H9 (cell line): ENCODE data around the gene TCFL5. TPM values are rescaled to one million over a fixed set of nuclear protein-coding genes. Genes with fewer than 3 reads are reported as not detected.

ENCODE experiments used
- DNase-seq: peaks from one replicate; pipeline ENCODE4 v3.0.0-alpha.2; 2017
- H2AFZ ChIP-seq: one replicate; pipeline ENCODE4 v1.6.1; 2013; ENCODE audit warnings: mild to moderate bottlenecking, low read length, control low read depth, moderate library complexity
- H2AK5ac ChIP-seq: 2 replicates; pipeline ENCODE4 v1.6.1; 2013; ENCODE audit warnings: low read length, control low read depth, mixed read lengths; ENCODE audit not compliant: insufficient read length
- H2BK120ac ChIP-seq: one replicate; pipeline ENCODE4 v1.6.1; 2013; ENCODE audit warnings: low read depth, mild to moderate bottlenecking, low read length, control low read depth, inconsistent platforms; ENCODE audit not compliant: poor library complexity, severe bottlenecking
- H2BK12ac ChIP-seq: 2 replicates; pipeline ENCODE4 v1.6.1; 2013; ENCODE audit warnings: low read length, control low read depth, mixed read lengths, low read depth; ENCODE audit not compliant: insufficient read length
- H2BK15ac ChIP-seq: 2 replicates; pipeline ENCODE4 v1.6.1; 2013; ENCODE audit warnings: low read depth, low read length, control low read depth
- H2BK20ac ChIP-seq: one replicate; pipeline ENCODE4 v1.6.1; 2013; ENCODE audit warnings: low read depth, mild to moderate bottlenecking, low read length, control low read depth, inconsistent platforms; ENCODE audit not compliant: poor library complexity, severe bottlenecking
- H2BK5ac ChIP-seq: 2 replicates; pipeline ENCODE4 v1.6.1; 2013; ENCODE audit warnings: low read length, control low read depth, mixed read lengths; ENCODE audit not compliant: insufficient read length
- H3K14ac ChIP-seq: 2 replicates; pipeline ENCODE4 v1.6.1; 2013; ENCODE audit warnings: low read length, control low read depth; ENCODE audit not compliant: insufficient read depth
- H3K18ac ChIP-seq: 2 replicates; pipeline ENCODE4 v1.6.1; 2013; ENCODE audit warnings: low read depth, mild to moderate bottlenecking, mixed read lengths, low read length, control low read depth; ENCODE audit not compliant: insufficient read length
- H3K23ac ChIP-seq: 2 replicates; pipeline ENCODE4 v1.6.1; 2013; ENCODE audit warnings: low read length, control low read depth, mixed read lengths, low read depth; ENCODE audit not compliant: insufficient read length
- H3K23me2 ChIP-seq: 2 replicates; pipeline ENCODE4 v1.6.1; 2013; ENCODE audit warnings: low read depth, mild to moderate bottlenecking, mixed read lengths, low read length, control low read depth; ENCODE audit not compliant: insufficient read length, poor library complexity, severe bottlenecking
- H3K27ac ChIP-seq: 2 replicates; pipeline ENCODE4 v1.5.1; 2013; ENCODE audit warnings: low read length, control low read depth, mixed read lengths, low read depth; ENCODE audit not compliant: insufficient read length
- H3K27me3 ChIP-seq: 2 replicates; pipeline ENCODE4 v1.6.1; 2013; ENCODE audit warnings: low read length, control low read depth, inconsistent platforms; ENCODE audit not compliant: insufficient read depth
- H3K4ac ChIP-seq: 2 replicates; pipeline ENCODE4 v1.6.1; 2013; ENCODE audit warnings: low read depth, mild to moderate bottlenecking, control low read depth, inconsistent platforms, low read length, moderate library complexity
- H3K4me1 ChIP-seq: 2 replicates; pipeline ENCODE4 v1.6.1; 2013; ENCODE audit warnings: low read length, control low read depth, inconsistent platforms; ENCODE audit not compliant: insufficient read depth
- H3K4me2 ChIP-seq: 2 replicates; pipeline ENCODE4 v1.6.1; 2013; ENCODE audit warnings: low read length, control low read depth, mixed read lengths; ENCODE audit not compliant: insufficient read length, insufficient read depth
- H3K56ac ChIP-seq: 2 replicates; pipeline ENCODE4 v1.6.1; 2013; ENCODE audit warnings: low read depth, mild to moderate bottlenecking, mixed read lengths, low read length, control low read depth; ENCODE audit not compliant: insufficient read length
- H3K79me1 ChIP-seq: 2 replicates; pipeline ENCODE4 v1.6.1; 2013; ENCODE audit warnings: low read depth, mild to moderate bottlenecking, moderate library complexity, low read length, control low read depth, inconsistent platforms; ENCODE audit not compliant: insufficient read depth, poor library complexity, severe bottlenecking
- H3K79me2 ChIP-seq: 2 replicates; pipeline ENCODE4 v1.6.1; 2013; ENCODE audit warnings: low read length, control low read depth, inconsistent platforms; ENCODE audit not compliant: insufficient read depth
- H3K9ac ChIP-seq: 2 replicates; pipeline ENCODE4 v1.6.1; 2013; ENCODE audit warnings: low read length, control low read depth, mixed read lengths; ENCODE audit not compliant: insufficient read length; ENCODE audit errors: extremely low read depth
- H3K9me3 ChIP-seq: one replicate; pipeline ENCODE4 v1.6.1; 2013; ENCODE audit warnings: low read depth, low read length, inconsistent platforms; ENCODE audit not compliant: control insufficient read depth
- H3T11ph ChIP-seq: one replicate; pipeline ENCODE4 v1.6.1; 2013; ENCODE audit warnings: mild to moderate bottlenecking, low read length, control low read depth, inconsistent platforms
- H4K20me1 ChIP-seq: one replicate; pipeline ENCODE4 v1.6.1; 2013; ENCODE audit not compliant: control insufficient read depth, insufficient read length, insufficient read depth
- H4K5ac ChIP-seq: 2 replicates; pipeline ENCODE4 v1.6.1; 2013; ENCODE audit warnings: low read depth, mild to moderate bottlenecking, mixed read lengths, low read length, control low read depth; ENCODE audit not compliant: insufficient read length
- H4K8ac ChIP-seq: replicated peaks from 2 replicates; pipeline ENCODE4 v1.6.1; 2013; ENCODE audit warnings: low read length, control low read depth, mixed read lengths, low read depth; ENCODE audit not compliant: insufficient read length
- H4K91ac ChIP-seq: 2 replicates; pipeline ENCODE4 v1.6.1; 2013; ENCODE audit warnings: low read depth, mild to moderate bottlenecking, moderate library complexity, mixed read lengths, low read length, control low read depth; ENCODE audit not compliant: insufficient read length
- H3K27ac Mint-ChIP-seq, 3 experiments: 2 replicates in 2 of 3; 3 replicates in 1 of 3; pipeline ENCODE4 v1.8.0; 2020 to 2021; ENCODE audit warnings: mixed read lengths in 3 of 3, mild to moderate bottlenecking in 1 of 3, moderate library complexity in 1 of 3
- H3K27me3 Mint-ChIP-seq: 2 replicates; pipeline ENCODE4 v1.8.0; 2021; ENCODE audit warnings: low read depth, mild to moderate bottlenecking, moderate library complexity, mixed read lengths
- H3K36me3 Mint-ChIP-seq, 3 experiments: 2 replicates in 2 of 3; 3 replicates in 1 of 3; pipeline ENCODE4 v1.8.0; 2020 to 2021; ENCODE audit warnings: low read depth in 3 of 3, mixed read lengths in 3 of 3; ENCODE audit not compliant: insufficient read depth in 1 of 3
- H3K4me1 Mint-ChIP-seq, 2 experiments: 2 replicates each; pipeline ENCODE4 v1.8.0; 2020; ENCODE audit warnings: mixed read lengths in 2 of 2
- H3K4me3 Mint-ChIP-seq, 2 experiments: 2 replicates in 1 of 2; 3 replicates in 1 of 2; pipeline ENCODE4 v1.8.0; 2020 to 2021; ENCODE audit warnings: mild to moderate bottlenecking in 2 of 2, mixed read lengths in 2 of 2, moderate library complexity in 1 of 2
- H3K9me3 Mint-ChIP-seq, 2 experiments: 2 replicates in 1 of 2; 3 replicates in 1 of 2; pipeline ENCODE4 v1.8.0; 2020; ENCODE audit warnings: mild to moderate bottlenecking in 2 of 2, mixed read lengths in 2 of 2, moderate library complexity in 1 of 2
- CTCF ChIP-seq: fragments of 200-600 bp; sonication (generic); conservative IDR thresholded peaks from 3 replicates; pipeline ENCODE4 v1.8.0; 2021; ENCODE audit warnings: antibody characterized with exemption, mild to moderate bottlenecking
- WGBS: extraction: QIAGEN DNeasy Blood & Tissue Kit; methylation state at CpG from one replicate; pipeline ENCODE4 v1.1.7; 2013; ENCODE audit warnings: missing lambda C conversion rate, low lambda C conversion rate, mixed read lengths; ENCODE audit not compliant: insufficient read length; ENCODE audit errors: extremely low coverage; 5-methylcytosine and 5-hydroxymethylcytosine counted together
- total RNA-seq: library from RNA; stranded (reverse); gene quantifications from 2 replicates; pipeline ENCODE4 v1.2.1, GENCODE V29; 2021

TCFL5 gene
- total RNA-seq, 1 experiment from 2014 or later, result 16.4 TPM

GRCh38 chr20:62822788-62823651 is 38.6 kb downstream of the TCFL5 start:
- peak; percentile 58 for TF ChIP-seq CTCF
- WGBS, result no CpG with 5 or more reads among the region's 24 CpGs
- peak; percentile 77 for DNase-seq
- peak overlapping the region in 2 of 3 experiments; percentile 82 to 83; a peak in 4 of 7 replicates for H3K27ac Mint-ChIP-seq
- no peak overlapping the region for H3K4me2 ChIP-seq
- no peak overlapping the region for H2BK12ac ChIP-seq
- H2AFZ ChIP-seq, result no peak overlapping the region
- no peak overlapping the region for H3T11ph ChIP-seq
- peaks cover 10 to 14% of the 10 kb centered on the region in 2 experiments for H3K4me1 Mint-ChIP-seq
- no peak overlapping the region for H3K56ac ChIP-seq
- no peak overlapping the region for H2BK120ac ChIP-seq
- H3K9me3 Mint-ChIP-seq, result no peaks in the 10 kb centered on the region
- H2AK5ac ChIP-seq, result no peak overlapping the region
- H4K91ac ChIP-seq, result no peak overlapping the region
- H2BK20ac ChIP-seq, result no peak overlapping the region
- H3K23me2 ChIP-seq, result no peaks in the 10 kb centered on the region
- no peak overlapping the region for H2BK15ac ChIP-seq
- no peak overlapping the region for H3K18ac ChIP-seq
- no peak overlapping the region for H3K23ac ChIP-seq
- H3K14ac ChIP-seq, result no peak overlapping the region
- no peak overlapping the region for H4K8ac ChIP-seq
- H2BK5ac ChIP-seq, result no peak overlapping the region
- H3K9me3 ChIP-seq, result no peaks in the 10 kb centered on the region
- H3K79me1 ChIP-seq, result no peaks in the 10 kb centered on the region
- no peaks in the 10 kb centered on the region for H4K20me1 ChIP-seq
- H4K5ac ChIP-seq, result no peak overlapping the region
- H3K4me1 ChIP-seq, result no peaks in the 10 kb centered on the region; the same call in 1 of the 2 replicates
- no peaks in the 10 kb centered on the region for H3K27me3 Mint-ChIP-seq
- H3K4ac ChIP-seq, result no peak overlapping the region
- H3K36me3 Mint-ChIP-seq, result peaks cover 0 to 5% (median 0%) of the 10 kb centered on the region in 3 experiments; a peak in 2 of 7 replicates
- no peaks in the 10 kb centered on the region for H3K27me3 ChIP-seq
- no peak overlapping the region for H3K9ac ChIP-seq
- H3K27ac ChIP-seq, result no peak overlapping the region
- H3K4me3 Mint-ChIP-seq, result peak overlapping the region in 1 of 2 experiments; percentile 40; a peak in 2 of 5 replicates
- no peaks in the 10 kb centered on the region for H3K79me2 ChIP-seq
